H9 (cell line): ENCODE results near the gene FGF21. TPM values are rescaled to one million over a fixed set of nuclear protein-coding genes. Genes with fewer than 3 reads are reported as not detected.

ENCODE experiments used
- DNase-seq: peaks from one replicate; pipeline ENCODE4 v3.0.0-alpha.2; 2017
- H2AFZ ChIP-seq: one replicate; pipeline ENCODE4 v1.6.1; 2013; ENCODE audit warnings: mild to moderate bottlenecking, low read length, control low read depth, moderate library complexity
- H2AK5ac ChIP-seq: 2 replicates; pipeline ENCODE4 v1.6.1; 2013; ENCODE audit warnings: low read length, control low read depth, mixed read lengths; ENCODE audit not compliant: insufficient read length
- H2BK120ac ChIP-seq: one replicate; pipeline ENCODE4 v1.6.1; 2013; ENCODE audit warnings: low read depth, mild to moderate bottlenecking, low read length, control low read depth, inconsistent platforms; ENCODE audit not compliant: poor library complexity, severe bottlenecking
- H2BK12ac ChIP-seq: 2 replicates; pipeline ENCODE4 v1.6.1; 2013; ENCODE audit warnings: low read length, control low read depth, mixed read lengths, low read depth; ENCODE audit not compliant: insufficient read length
- H2BK15ac ChIP-seq: 2 replicates; pipeline ENCODE4 v1.6.1; 2013; ENCODE audit warnings: low read depth, low read length, control low read depth
- H2BK20ac ChIP-seq: one replicate; pipeline ENCODE4 v1.6.1; 2013; ENCODE audit warnings: low read depth, mild to moderate bottlenecking, low read length, control low read depth, inconsistent platforms; ENCODE audit not compliant: poor library complexity, severe bottlenecking
- H2BK5ac ChIP-seq: 2 replicates; pipeline ENCODE4 v1.6.1; 2013; ENCODE audit warnings: low read length, control low read depth, mixed read lengths; ENCODE audit not compliant: insufficient read length
- H3K14ac ChIP-seq: 2 replicates; pipeline ENCODE4 v1.6.1; 2013; ENCODE audit warnings: low read length, control low read depth; ENCODE audit not compliant: insufficient read depth
- H3K18ac ChIP-seq: 2 replicates; pipeline ENCODE4 v1.6.1; 2013; ENCODE audit warnings: low read depth, mild to moderate bottlenecking, mixed read lengths, low read length, control low read depth; ENCODE audit not compliant: insufficient read length
- H3K23ac ChIP-seq: 2 replicates; pipeline ENCODE4 v1.6.1; 2013; ENCODE audit warnings: low read length, control low read depth, mixed read lengths, low read depth; ENCODE audit not compliant: insufficient read length
- H3K23me2 ChIP-seq: 2 replicates; pipeline ENCODE4 v1.6.1; 2013; ENCODE audit warnings: low read depth, mild to moderate bottlenecking, mixed read lengths, low read length, control low read depth; ENCODE audit not compliant: insufficient read length, poor library complexity, severe bottlenecking
- H3K27ac ChIP-seq: 2 replicates; pipeline ENCODE4 v1.5.1; 2013; ENCODE audit warnings: low read length, control low read depth, mixed read lengths, low read depth; ENCODE audit not compliant: insufficient read length
- H3K27me3 ChIP-seq: 2 replicates; pipeline ENCODE4 v1.6.1; 2013; ENCODE audit warnings: low read length, control low read depth, inconsistent platforms; ENCODE audit not compliant: insufficient read depth
- H3K4ac ChIP-seq: 2 replicates; pipeline ENCODE4 v1.6.1; 2013; ENCODE audit warnings: low read depth, mild to moderate bottlenecking, control low read depth, inconsistent platforms, low read length, moderate library complexity
- H3K4me1 ChIP-seq: 2 replicates; pipeline ENCODE4 v1.6.1; 2013; ENCODE audit warnings: low read length, control low read depth, inconsistent platforms; ENCODE audit not compliant: insufficient read depth
- H3K4me2 ChIP-seq: 2 replicates; pipeline ENCODE4 v1.6.1; 2013; ENCODE audit warnings: low read length, control low read depth, mixed read lengths; ENCODE audit not compliant: insufficient read length, insufficient read depth
- H3K56ac ChIP-seq: 2 replicates; pipeline ENCODE4 v1.6.1; 2013; ENCODE audit warnings: low read depth, mild to moderate bottlenecking, mixed read lengths, low read length, control low read depth; ENCODE audit not compliant: insufficient read length
- H3K79me1 ChIP-seq: 2 replicates; pipeline ENCODE4 v1.6.1; 2013; ENCODE audit warnings: low read depth, mild to moderate bottlenecking, moderate library complexity, low read length, control low read depth, inconsistent platforms; ENCODE audit not compliant: insufficient read depth, poor library complexity, severe bottlenecking
- H3K79me2 ChIP-seq: 2 replicates; pipeline ENCODE4 v1.6.1; 2013; ENCODE audit warnings: low read length, control low read depth, inconsistent platforms; ENCODE audit not compliant: insufficient read depth
- H3K9ac ChIP-seq: 2 replicates; pipeline ENCODE4 v1.6.1; 2013; ENCODE audit warnings: low read length, control low read depth, mixed read lengths; ENCODE audit not compliant: insufficient read length; ENCODE audit errors: extremely low read depth
- H3K9me3 ChIP-seq: one replicate; pipeline ENCODE4 v1.6.1; 2013; ENCODE audit warnings: low read depth, low read length, inconsistent platforms; ENCODE audit not compliant: control insufficient read depth
- H3T11ph ChIP-seq: one replicate; pipeline ENCODE4 v1.6.1; 2013; ENCODE audit warnings: mild to moderate bottlenecking, low read length, control low read depth, inconsistent platforms
- H4K20me1 ChIP-seq: one replicate; pipeline ENCODE4 v1.6.1; 2013; ENCODE audit not compliant: control insufficient read depth, insufficient read length, insufficient read depth
- H4K5ac ChIP-seq: 2 replicates; pipeline ENCODE4 v1.6.1; 2013; ENCODE audit warnings: low read depth, mild to moderate bottlenecking, mixed read lengths, low read length, control low read depth; ENCODE audit not compliant: insufficient read length
- H4K8ac ChIP-seq: replicated peaks from 2 replicates; pipeline ENCODE4 v1.6.1; 2013; ENCODE audit warnings: low read length, control low read depth, mixed read lengths, low read depth; ENCODE audit not compliant: insufficient read length
- H4K91ac ChIP-seq: 2 replicates; pipeline ENCODE4 v1.6.1; 2013; ENCODE audit warnings: low read depth, mild to moderate bottlenecking, moderate library complexity, mixed read lengths, low read length, control low read depth; ENCODE audit not compliant: insufficient read length
- H3K27ac Mint-ChIP-seq, 3 experiments: 2 replicates in 2 of 3; 3 replicates in 1 of 3; pipeline ENCODE4 v1.8.0; 2020 to 2021; ENCODE audit warnings: mixed read lengths in 3 of 3, mild to moderate bottlenecking in 1 of 3, moderate library complexity in 1 of 3
- H3K27me3 Mint-ChIP-seq: 2 replicates; pipeline ENCODE4 v1.8.0; 2021; ENCODE audit warnings: low read depth, mild to moderate bottlenecking, moderate library complexity, mixed read lengths
- H3K36me3 Mint-ChIP-seq, 3 experiments: 2 replicates in 2 of 3; 3 replicates in 1 of 3; pipeline ENCODE4 v1.8.0; 2020 to 2021; ENCODE audit warnings: low read depth in 3 of 3, mixed read lengths in 3 of 3; ENCODE audit not compliant: insufficient read depth in 1 of 3
- H3K4me1 Mint-ChIP-seq, 2 experiments: 2 replicates each; pipeline ENCODE4 v1.8.0; 2020; ENCODE audit warnings: mixed read lengths in 2 of 2
- H3K4me3 Mint-ChIP-seq, 2 experiments: 2 replicates in 1 of 2; 3 replicates in 1 of 2; pipeline ENCODE4 v1.8.0; 2020 to 2021; ENCODE audit warnings: mild to moderate bottlenecking in 2 of 2, mixed read lengths in 2 of 2, moderate library complexity in 1 of 2
- H3K9me3 Mint-ChIP-seq, 2 experiments: 2 replicates in 1 of 2; 3 replicates in 1 of 2; pipeline ENCODE4 v1.8.0; 2020; ENCODE audit warnings: mild to moderate bottlenecking in 2 of 2, mixed read lengths in 2 of 2, moderate library complexity in 1 of 2
- WGBS: extraction: QIAGEN DNeasy Blood & Tissue Kit; methylation state at CpG from one replicate; pipeline ENCODE4 v1.1.7; 2013; ENCODE audit warnings: missing lambda C conversion rate, low lambda C conversion rate, mixed read lengths; ENCODE audit not compliant: insufficient read length; ENCODE audit errors: extremely low coverage; 5-methylcytosine and 5-hydroxymethylcytosine counted together
- total RNA-seq: library from RNA; stranded (reverse); gene quantifications from 2 replicates; pipeline ENCODE4 v1.2.1, GENCODE V29; 2021
- TF ChIP-seq, protein P1 (sequence below): fragments of 200-600 bp; sonication (generic); conservative IDR thresholded peaks from 3 replicates; pipeline ENCODE4 v1.8.0; 2021; ENCODE audit warnings: antibody characterized with exemption, mild to moderate bottlenecking

FGF21 gene
- total RNA-seq, 1 experiment from 2014 or later = 0.90 TPM

DNA sequence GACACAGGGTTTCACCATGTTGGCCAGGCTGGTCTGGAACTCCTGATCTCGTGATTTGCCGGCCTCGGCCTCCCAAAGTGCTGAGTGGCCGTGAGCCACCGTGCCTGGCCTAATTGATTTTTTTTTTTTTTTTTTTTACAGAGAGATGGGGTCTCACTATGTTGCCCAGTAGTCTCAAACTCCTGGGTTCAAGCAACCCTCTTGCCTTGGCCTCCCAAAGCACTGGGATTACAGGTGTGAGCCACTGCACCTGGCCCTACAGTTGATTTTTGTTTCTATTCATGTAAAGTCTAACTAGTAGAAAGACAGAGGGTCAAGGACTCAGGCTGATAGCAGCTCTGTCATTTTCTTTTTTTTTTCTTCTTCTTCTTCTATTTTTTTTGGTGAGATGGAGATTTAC lies 21.8 kb downstream of the FGF21 start:
- no peak overlapping the region for H2AK5ac ChIP-seq
- no peak overlapping the region for H3K56ac ChIP-seq
- no peaks in the 10 kb centered on the region for H3K4me1 ChIP-seq
- TF ChIP-seq, protein P1, sequence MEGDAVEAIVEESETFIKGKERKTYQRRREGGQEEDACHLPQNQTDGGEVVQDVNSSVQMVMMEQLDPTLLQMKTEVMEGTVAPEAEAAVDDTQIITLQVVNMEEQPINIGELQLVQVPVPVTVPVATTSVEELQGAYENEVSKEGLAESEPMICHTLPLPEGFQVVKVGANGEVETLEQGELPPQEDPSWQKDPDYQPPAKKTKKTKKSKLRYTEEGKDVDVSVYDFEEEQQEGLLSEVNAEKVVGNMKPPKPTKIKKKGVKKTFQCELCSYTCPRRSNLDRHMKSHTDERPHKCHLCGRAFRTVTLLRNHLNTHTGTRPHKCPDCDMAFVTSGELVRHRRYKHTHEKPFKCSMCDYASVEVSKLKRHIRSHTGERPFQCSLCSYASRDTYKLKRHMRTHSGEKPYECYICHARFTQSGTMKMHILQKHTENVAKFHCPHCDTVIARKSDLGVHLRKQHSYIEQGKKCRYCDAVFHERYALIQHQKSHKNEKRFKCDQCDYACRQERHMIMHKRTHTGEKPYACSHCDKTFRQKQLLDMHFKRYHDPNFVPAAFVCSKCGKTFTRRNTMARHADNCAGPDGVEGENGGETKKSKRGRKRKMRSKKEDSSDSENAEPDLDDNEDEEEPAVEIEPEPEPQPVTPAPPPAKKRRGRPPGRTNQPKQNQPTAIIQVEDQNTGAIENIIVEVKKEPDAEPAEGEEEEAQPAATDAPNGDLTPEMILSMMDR = no peak
- H2BK20ac ChIP-seq = no peak overlapping the region
- H4K20me1 ChIP-seq = no peaks in the 10 kb centered on the region
- no peak overlapping the region for H2BK15ac ChIP-seq
- no peak overlapping the region for H2AFZ ChIP-seq
- H3K14ac ChIP-seq = no peak overlapping the region
- no peak for DNase-seq
- no peaks in the 10 kb centered on the region for H3K23me2 ChIP-seq
- Mint-ChIP-seq H3K4me3 (no peak overlapping the region), H3K27ac (no peak overlapping the region), H3K36me3 (no peaks in the 10 kb centered on the region), H3K9me3 (no peaks in the 10 kb centered on the region; a peak in 1 of 5 replicates), H3K27me3 (no peaks in the 10 kb centered on the region; the same call in 1 of the 2 replicates), H3K4me1 (peaks cover 5 to 8% of the 10 kb centered on the region in 2 experiments)
- no peaks in the 10 kb centered on the region for H3K27me3 ChIP-seq
- no peak overlapping the region for H4K8ac ChIP-seq
- no peaks in the 10 kb centered on the region for H3K79me1 ChIP-seq
- no CpG with 5 or more reads among the region's 5 CpGs for WGBS
- no peak overlapping the region for H2BK120ac ChIP-seq
- H3K9ac ChIP-seq = no peak overlapping the region
- no peak overlapping the region for H3T11ph ChIP-seq
- H3K18ac ChIP-seq = no peak overlapping the region
- H2BK12ac ChIP-seq = no peak overlapping the region
- H4K5ac ChIP-seq = no peak overlapping the region
- no peak overlapping the region for H3K4me2 ChIP-seq
- H3K9me3 ChIP-seq = no peaks in the 10 kb centered on the region
- H3K4ac ChIP-seq = no peak overlapping the region
- no peak overlapping the region for H3K27ac ChIP-seq
- no peak overlapping the region for H3K23ac ChIP-seq
- H2BK5ac ChIP-seq = no peak overlapping the region
- H4K91ac ChIP-seq = no peak overlapping the region
- no peaks in the 10 kb centered on the region for H3K79me2 ChIP-seq
